Parathyroid adenoma (tissue), 2 donors: ENCODE results near the gene CNBP.
"Not testable (repeated sequence)": the region's sequence is repeated elsewhere in the genome, so short reads cannot be mapped to it uniquely, and the experiment has no call there.

Experiments
- H2AFZ ChIP-seq: fragments of 300-600 bp; sonication (generic); one replicate; pipeline ENCODE4 v1.7.0; 2017; ENCODE audit warnings: antibody characterized with exemption, mild to moderate bottlenecking
- H3K27ac ChIP-seq: fragments of 300-600 bp; sonication (generic); one replicate; pipeline ENCODE4 v1.7.0; 2017
- H3K27me3 ChIP-seq: fragments of 300-600 bp; sonication (generic); one replicate; pipeline ENCODE4 v1.7.0; 2017; ENCODE audit warnings: low read length; ENCODE audit not compliant: control insufficient read depth, insufficient read depth
- H3K36me3 ChIP-seq: fragments of 300-600 bp; sonication (generic); one replicate; pipeline ENCODE4 v1.7.0; 2017; ENCODE audit warnings: low read length; ENCODE audit not compliant: control insufficient read depth, insufficient read depth
- H3K4me1 ChIP-seq: fragments of 300-600 bp; sonication (generic); one replicate; pipeline ENCODE4 v1.7.0; 2017; ENCODE audit warnings: control low read depth
- H3K4me2 ChIP-seq: fragments of 300-600 bp; sonication (generic); one replicate; pipeline ENCODE4 v1.7.0; 2017; ENCODE audit warnings: low read length
- H3K4me3 ChIP-seq: fragments of 300-600 bp; sonication (generic); one replicate; pipeline ENCODE4 v1.7.0; 2017; ENCODE audit warnings: low read depth, low read length
- H3K79me2 ChIP-seq: fragments of 300-600 bp; sonication (generic); one replicate; pipeline ENCODE4 v1.7.0; 2017; ENCODE audit warnings: control low read depth
- H3K9ac ChIP-seq: fragments of 300-600 bp; sonication (generic); one replicate; pipeline ENCODE4 v1.7.0; 2017; ENCODE audit warnings: mild to moderate bottlenecking
- H3K9me3 ChIP-seq: fragments of 300-600 bp; sonication (generic); one replicate; pipeline ENCODE4 v1.7.0; 2017; ENCODE audit warnings: low read length; ENCODE audit not compliant: control insufficient read depth
- CTCF ChIP-seq: fragments of 300-600 bp; sonication (generic); IDR thresholded peaks from one replicate; pipeline ENCODE4 v1.7.0; 2017; ENCODE audit warnings: antibody characterized with exemption, mild to moderate bottlenecking
- donor health status: primary hyperparathyroidism.

CNBP gene

GRCh38 chr3:129160891-129161859, 22.5 kb downstream of the CNBP start, which contains the start of gene ISY1:
TSS of gene ISY1 (minus strand) at chr3:129161063. CDS start at chr3:129160975, 88 bp downstream.
- H3K4me2 ChIP-seq: peak within 1 kb of the TSS; percentile 96
- no peaks in the 10 kb centered on the region for H3K9me3 ChIP-seq
- H2AFZ ChIP-seq: peak within 1 kb of the TSS; percentile 91
- peaks cover 9% of the 10 kb centered on the region for H3K4me1 ChIP-seq
- H3K27me3 ChIP-seq: no peaks in the 10 kb centered on the region
- peak within 1 kb of the TSS; percentile 33 for H3K9ac ChIP-seq
- peaks cover 15% of the 10 kb centered on the region for H3K79me2 ChIP-seq
- H3K27ac ChIP-seq: peak within 1 kb of the TSS; percentile 93
- TF ChIP-seq CTCF: peak; percentile 64
- H3K4me3 ChIP-seq: peak within 1 kb of the TSS; percentile 78
- no peaks in the 10 kb centered on the region for H3K36me3 ChIP-seq

- Histone ChIP-seq H3K36me3 (no peaks in the 10 kb centered on the region), H3K4me1 (no peaks in the 10 kb centered on the region), H2AFZ (no peak overlapping the region), H3K9ac (no peak overlapping the region), H3K27me3 (no peaks in the 10 kb centered on the region), H3K9me3 (no peaks in the 10 kb centered on the region), H3K27ac (no peak overlapping the region), H3K79me2 (no peaks in the 10 kb centered on the region), H3K4me2 (no peak overlapping the region), H3K4me3 (no peak overlapping the region)
- no peak for TF ChIP-seq CTCF
Measured at GRCh38 chr3:129144786-129145185, 38.9 kb downstream of the CNBP start.

- not testable (repeated sequence) for H3K27ac ChIP-seq, H3K9ac ChIP-seq, H3K4me1 ChIP-seq, H3K4me2 ChIP-seq, H3K4me3 ChIP-seq, H3K36me3 ChIP-seq, H3K27me3 ChIP-seq, H3K79me2 ChIP-seq, H2AFZ ChIP-seq, H3K9me3 ChIP-seq
Measured at GRCh38 chr3:129141011-129141410, 42.7 kb downstream of the CNBP start.

- H3K36me3 ChIP-seq: no peaks in the 10 kb centered on the region
- no peaks in the 10 kb centered on the region for H3K27me3 ChIP-seq
Measured at GRCh38 chr3:129139911-129140310, 43.8 kb downstream of the CNBP start.

GRCh38 chr3:129136275-129136674, 47.4 kb downstream of the CNBP start:
- not testable (repeated sequence) for H3K4me1 ChIP-seq, H2AFZ ChIP-seq, H3K4me3 ChIP-seq, H3K27me3 ChIP-seq, H3K79me2 ChIP-seq, H3K27ac ChIP-seq, H3K9ac ChIP-seq, H3K9me3 ChIP-seq, H3K4me2 ChIP-seq, H3K36me3 ChIP-seq

More at GRCh38 chr3:129139911-129140310, 43.8 kb downstream of the CNBP start:
- Histone ChIP-seq H3K4me1 (no peaks in the 10 kb centered on the region), H3K4me3 (no peak overlapping the region), H2AFZ (no peak overlapping the region), H3K79me2 (no peaks in the 10 kb centered on the region), H3K9ac (no peak overlapping the region), H3K4me2 (no peak overlapping the region), H3K9me3 (no peaks in the 10 kb centered on the region), H3K27ac (no peak overlapping the region)
- TF ChIP-seq CTCF: no peak
